Right atrium auricular region (tissue), 2 donors: ENCODE results near the gene GPR4. TPM values are rescaled to one million over a fixed set of nuclear protein-coding genes. Genes with fewer than 3 reads are reported as not detected.

ENCODE experiments used
- DNase-seq: peaks from one replicate; pipeline ENCODE4 v3.0.0-alpha.2; 2019; ENCODE audit warnings: low spot score
- H3K27ac ChIP-seq, 2 donors: fragments of 200-600 bp; sonication (generic); 1 replicate in 1 of 2; 2 replicates in 1 of 2; pipeline ENCODE4 v1.5.1; 2016 to 2019
- H3K27me3 ChIP-seq, 2 donors: fragments of 200-600 bp; sonication (generic); one replicate each; pipeline versions ENCODE4 v1.5.1 to v1.6.0; 2017 to 2019
- H3K36me3 ChIP-seq: fragments of 200-600 bp; sonication (generic); one replicate; pipeline ENCODE4 v1.5.1; 2016
- H3K4me1 ChIP-seq, 2 donors: fragments of 200-600 bp; sonication (generic); one replicate each; pipeline versions ENCODE4 v1.5.1 to v1.6.0; 2017 to 2019
- H3K4me3 ChIP-seq, 2 donors: fragments of 200-600 bp; sonication (generic); 1 replicate in 1 of 2; 2 replicates in 1 of 2; pipeline ENCODE4 v1.5.1; 2017 to 2019; ENCODE audit warnings: mild to moderate bottlenecking in 1 of 2, moderate library complexity in 1 of 2
- H3K9me3 ChIP-seq, 2 donors: fragments of 200-600 bp; sonication (generic); one replicate each; pipeline ENCODE4 v1.5.1; 2019
- CTCF ChIP-seq, 2 donors: fragments of 200-600 bp; sonication (generic); IDR thresholded peaks; one replicate each; pipeline ENCODE4 v1.5.1; 2019; ENCODE audit warnings: antibody characterized with exemption in 2 of 2
- total RNA-seq, 2 donors: library from RNA; depleted of rRNA; stranded (reverse); fragments of >200 nt; gene quantifications; one replicate each; pipeline ENCODE4 v1.1.0, GENCODE V29; 2016

The GPR4 gene
- total RNA-seq, 2 donors from 2014 or later = 6.2 to 12.1 TPM

- peak; percentile 72 for DNase-seq
- Histone ChIP-seq H3K4me3 (peak overlapping the region; percentile 15 to 42), H3K9me3 (no peaks in the 10 kb centered on the region), H3K36me3 (peaks cover 11% of the 10 kb centered on the region), H3K27me3 (no peaks in the 10 kb centered on the region), H3K4me1 (peaks cover 0 to 12% of the 10 kb centered on the region in 2 donors), H3K27ac (peak overlapping the region; percentile 25 to 54)
- peak; percentile 85 to 96 for TF ChIP-seq CTCF (IDR thresholded peaks at IDR 0.05)
Measured at GRCh38 chr19:45607071-45608029, 5.3 kb upstream of the GPR4 start.

- Histone ChIP-seq H3K9me3 (no peaks in the 10 kb centered on the region), H3K4me1 (peaks cover 0 to 47% of the 10 kb centered on the region in 2 donors), H3K27ac (peak overlapping the region; percentile 68 to 82), H3K27me3 (peaks cover 6 to 19% of the 10 kb centered on the region in 2 donors), H3K4me3 (peak overlapping the region; percentile 47 to 63), H3K36me3 (no peaks in the 10 kb centered on the region)
- no peak for TF ChIP-seq CTCF (IDR thresholded peaks at IDR 0.05)
- no peak for DNase-seq
Measured at GRCh38 chr19:45601115-45601514, 897 bp downstream of the GPR4 start.

DNA sequence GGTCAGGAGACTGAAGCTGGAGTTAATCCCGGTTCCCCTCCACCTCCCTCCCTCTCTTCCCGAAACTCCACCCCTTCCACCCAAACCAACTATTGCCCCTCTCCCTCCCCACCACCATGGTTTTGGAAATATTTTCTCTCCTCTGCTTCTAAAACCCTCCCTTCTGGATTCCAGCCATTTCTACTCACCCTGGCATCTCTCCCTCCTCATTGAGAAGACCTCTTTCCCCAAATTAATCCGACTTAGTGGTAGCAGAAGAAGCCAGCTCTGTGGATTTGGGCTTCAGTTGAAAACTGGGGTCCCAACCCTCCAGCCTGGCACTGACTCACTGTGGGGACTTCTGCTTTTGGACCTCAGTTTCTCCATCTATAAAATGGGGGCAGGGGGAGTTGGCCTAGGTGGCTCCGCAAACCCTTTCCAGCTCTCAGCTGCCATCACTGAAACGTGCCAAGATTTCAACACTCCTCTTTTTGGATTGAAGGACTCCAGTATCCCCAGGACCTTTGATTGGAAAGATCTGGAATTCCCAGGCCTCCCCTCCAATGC lies 1.6 kb downstream of the GPR4 start:
- Histone ChIP-seq H3K27me3 (peaks cover 6 to 19% of the 10 kb centered on the region in 2 donors), H3K36me3 (no peaks in the 10 kb centered on the region), H3K9me3 (no peaks in the 10 kb centered on the region), H3K4me3 (peak overlapping the region; percentile 47 to 63), H3K4me1 (peaks cover 0 to 47% of the 10 kb centered on the region in 2 donors), H3K27ac (peak overlapping the region; percentile 68 to 82)
- TF ChIP-seq CTCF (IDR thresholded peaks at IDR 0.05) = no peak
- no peak for DNase-seq

- peak overlapping the region; percentile 55 to 82 for H3K27ac ChIP-seq
- H3K27me3 ChIP-seq = peaks cover 6 to 19% of the 10 kb centered on the region in 2 donors
- TF ChIP-seq CTCF (IDR thresholded peaks at IDR 0.05) = peak in 1 of 2 donors; percentile 12
- no peaks in the 10 kb centered on the region for H3K36me3 ChIP-seq
- no peak for DNase-seq
- H3K9me3 ChIP-seq = no peaks in the 10 kb centered on the region
- peaks cover 0 to 47% of the 10 kb centered on the region in 2 donors for H3K4me1 ChIP-seq
- H3K4me3 ChIP-seq = peak overlapping the region; percentile 28 to 63
Measured at GRCh38 chr19:45599286-45599685, 2.7 kb downstream of the GPR4 start.

DNA sequence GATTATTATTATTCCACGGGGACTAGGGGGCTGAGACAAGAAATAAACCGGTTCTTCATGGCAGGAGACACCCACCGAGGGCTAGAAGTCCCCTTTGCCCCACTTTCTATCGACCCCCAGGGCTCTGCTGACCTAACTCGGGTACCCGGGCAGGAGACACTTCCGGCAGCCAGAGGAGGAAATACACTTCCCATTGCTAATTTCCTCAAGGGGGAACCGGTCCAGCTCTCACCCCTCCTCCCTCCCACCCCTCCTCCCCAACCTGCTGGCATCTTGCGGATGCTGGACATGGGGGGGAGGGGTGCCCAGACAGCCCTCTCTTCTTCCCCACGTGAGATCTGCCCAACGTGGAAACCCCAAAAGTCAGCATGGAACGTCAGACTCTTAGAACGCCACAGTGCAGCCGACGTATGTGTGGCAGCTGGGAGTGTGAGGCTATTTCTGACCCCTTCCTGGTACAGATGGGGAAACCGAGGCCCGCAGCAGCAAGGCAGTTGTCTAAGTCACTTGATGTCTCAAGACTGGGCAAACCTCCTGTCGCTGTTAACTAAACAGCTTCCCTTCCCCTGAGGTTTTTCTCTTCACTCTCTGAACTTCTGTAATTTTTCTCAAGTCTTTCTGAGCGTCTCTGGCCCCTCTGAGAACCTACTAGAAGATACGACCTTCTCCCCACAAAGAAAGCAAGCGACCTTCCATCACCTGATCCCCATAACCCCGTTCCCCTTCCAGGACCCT lies 3.6 kb downstream of the GPR4 start:
- peaks cover 6 to 19% of the 10 kb centered on the region in 2 donors for H3K27me3 ChIP-seq
- no peak for TF ChIP-seq CTCF (IDR thresholded peaks at IDR 0.05)
- H3K4me1 ChIP-seq = peaks cover 0 to 47% of the 10 kb centered on the region in 2 donors
- peak overlapping the region; percentile 55 to 82 for H3K27ac ChIP-seq
- no peaks in the 10 kb centered on the region for H3K9me3 ChIP-seq
- H3K4me3 ChIP-seq = peak overlapping the region in 1 of 2 donors; percentile 63
- no peaks in the 10 kb centered on the region for H3K36me3 ChIP-seq
- DNase-seq = no peak
